Colonic mucosa (tissue), 4 donors: Measurements from ENCODE around the gene TBC1D22A. TPM values are rescaled to one million over a fixed set of nuclear protein-coding genes. Genes with fewer than 3 reads are reported as not detected.

Experiments
- DNase-seq: peaks from one replicate; pipeline ENCODE4 v3.0.0-alpha.2; 2020
- H3K27ac ChIP-seq: fragments of 200-600 bp; one replicate; pipeline ENCODE4 v1.8.0; 2021
- H3K27me3 ChIP-seq: fragments of 200-600 bp; one replicate; pipeline ENCODE4 v1.8.0; 2021
- H3K36me3 ChIP-seq: fragments of 200-600 bp; one replicate; pipeline ENCODE4 v1.8.0; 2021
- H3K4me1 ChIP-seq: fragments of 200-600 bp; one replicate; pipeline ENCODE4 v1.8.0; 2021; ENCODE audit warnings: mild to moderate bottlenecking
- H3K4me3 ChIP-seq: fragments of 200-600 bp; one replicate; pipeline ENCODE4 v1.8.0; 2021
- H3K9ac ChIP-seq, 2 donors: one replicate each; pipeline ENCODE4 v1.7.0; 2013; ENCODE audit warnings: control low read depth in 2 of 2, low read depth in 2 of 2, low read length in 2 of 2
- H3K9me3 ChIP-seq: fragments of 200-600 bp; one replicate; pipeline ENCODE4 v1.8.0; 2021
- intact Hi-C: fragments of 100-400 bp; cut with DNase I; formaldehyde crosslinking; loops from one replicate; pipeline ENCODE4 v1.14.1; 2022
- total RNA-seq, 2 donors: library from RNA; stranded (reverse); fragmentation: NEBNext Ultra II Directional in 1 of 2; extraction: Animal tissue kit (Norgen Biotek cat#: 25700) in 1 of 2; gene quantifications; one replicate each; pipeline ENCODE4 v1.2.1, GENCODE V29; 2021
- TF ChIP-seq, protein P1 (sequence below): fragments of 200-600 bp; IDR thresholded peaks from one replicate; pipeline ENCODE4 v1.8.0; 2022; ENCODE audit warnings: antibody characterized with exemption, mild to moderate bottlenecking
- donor health status: healthy.
- donor health status: DM: no; HTN: no; CAD: no.
- donor health status: DM: no; HTN: no; CAD: no.

The TBC1D22A gene
- total RNA-seq, 2 donors from 2014 or later, result 34.2 to 36.4 TPM

DNA sequence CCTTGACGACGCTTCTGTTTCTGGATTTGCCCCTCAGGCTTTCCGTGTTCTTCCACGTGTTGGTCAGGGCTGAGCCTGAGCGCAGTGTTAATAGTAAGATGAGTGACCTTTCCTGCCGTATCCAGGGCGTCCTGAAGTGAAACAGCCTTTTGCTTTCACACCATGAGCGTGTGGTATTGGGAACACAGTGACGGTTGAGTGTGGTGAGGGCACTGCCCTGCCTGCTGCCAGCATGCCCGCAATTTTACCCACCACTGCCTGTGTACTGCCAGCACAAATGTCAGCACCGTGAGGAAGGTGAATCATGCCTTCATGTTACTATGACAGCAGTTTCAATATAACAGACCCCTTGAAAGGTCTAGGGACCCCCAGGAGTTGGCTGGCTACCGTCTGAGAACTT is 217.1 kb downstream of the TBC1D22A start:
- intact Hi-C loops, result no loop called here
- no peaks in the 10 kb centered on the region for H3K4me1 ChIP-seq
- no peak overlapping the region for H3K4me3 ChIP-seq
- TF ChIP-seq, protein P1, sequence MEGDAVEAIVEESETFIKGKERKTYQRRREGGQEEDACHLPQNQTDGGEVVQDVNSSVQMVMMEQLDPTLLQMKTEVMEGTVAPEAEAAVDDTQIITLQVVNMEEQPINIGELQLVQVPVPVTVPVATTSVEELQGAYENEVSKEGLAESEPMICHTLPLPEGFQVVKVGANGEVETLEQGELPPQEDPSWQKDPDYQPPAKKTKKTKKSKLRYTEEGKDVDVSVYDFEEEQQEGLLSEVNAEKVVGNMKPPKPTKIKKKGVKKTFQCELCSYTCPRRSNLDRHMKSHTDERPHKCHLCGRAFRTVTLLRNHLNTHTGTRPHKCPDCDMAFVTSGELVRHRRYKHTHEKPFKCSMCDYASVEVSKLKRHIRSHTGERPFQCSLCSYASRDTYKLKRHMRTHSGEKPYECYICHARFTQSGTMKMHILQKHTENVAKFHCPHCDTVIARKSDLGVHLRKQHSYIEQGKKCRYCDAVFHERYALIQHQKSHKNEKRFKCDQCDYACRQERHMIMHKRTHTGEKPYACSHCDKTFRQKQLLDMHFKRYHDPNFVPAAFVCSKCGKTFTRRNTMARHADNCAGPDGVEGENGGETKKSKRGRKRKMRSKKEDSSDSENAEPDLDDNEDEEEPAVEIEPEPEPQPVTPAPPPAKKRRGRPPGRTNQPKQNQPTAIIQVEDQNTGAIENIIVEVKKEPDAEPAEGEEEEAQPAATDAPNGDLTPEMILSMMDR, result no peak
- no peak overlapping the region for H3K9ac ChIP-seq
- H3K9me3 ChIP-seq, result no peaks in the 10 kb centered on the region
- no peak for DNase-seq
- H3K27me3 ChIP-seq, result no peaks in the 10 kb centered on the region
- no peak overlapping the region for H3K27ac ChIP-seq
- H3K36me3 ChIP-seq, result no peaks in the 10 kb centered on the region

DNA sequence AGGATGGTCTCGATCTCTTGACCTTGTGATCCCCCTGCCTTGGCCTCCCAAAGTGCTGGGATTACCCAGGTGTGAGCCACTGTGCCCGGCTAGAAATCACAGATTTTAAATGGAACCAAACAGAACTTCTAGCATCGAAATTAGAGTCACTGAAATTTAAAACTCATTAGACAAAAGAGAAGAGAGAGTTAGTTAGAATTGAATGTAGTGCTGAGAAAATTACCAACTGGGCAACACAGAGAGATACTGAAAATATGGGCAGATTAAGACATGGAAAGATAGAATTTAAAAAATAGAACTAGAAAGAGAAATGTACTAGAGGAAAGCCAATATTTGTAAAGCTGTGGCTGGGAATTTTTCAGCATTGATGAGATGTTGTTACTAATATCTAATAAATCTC is 217.9 kb downstream of the TBC1D22A start:
- Histone ChIP-seq H3K27me3 (no peaks in the 10 kb centered on the region), H3K4me1 (no peaks in the 10 kb centered on the region), H3K9ac (no peak overlapping the region), H3K4me3 (no peak overlapping the region), H3K27ac (no peak overlapping the region), H3K36me3 (no peaks in the 10 kb centered on the region), H3K9me3 (no peaks in the 10 kb centered on the region)
- intact Hi-C loops, result no loop called here
- TF ChIP-seq, protein P1, result no peak
- no peak for DNase-seq

DNA sequence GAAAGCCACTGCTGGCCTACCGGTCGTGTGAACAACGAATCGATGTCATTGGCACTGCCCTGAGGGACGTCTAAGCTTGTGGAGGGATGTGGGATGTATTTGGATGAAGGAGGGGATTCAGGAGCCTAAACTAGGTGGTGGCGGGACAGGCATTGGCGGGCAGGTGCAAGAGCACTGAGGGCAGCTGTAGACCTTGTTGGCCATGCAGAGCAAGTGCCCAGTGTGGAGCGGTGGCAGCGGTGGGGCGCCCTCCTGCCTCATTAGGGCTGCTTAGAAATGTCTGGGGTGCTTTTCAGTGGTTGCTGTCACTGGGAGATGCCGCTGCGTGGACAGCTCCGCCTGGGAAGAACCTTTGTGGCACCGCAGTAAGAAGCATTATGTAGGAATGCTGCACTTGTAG is 220.2 kb downstream of the TBC1D22A start:
- no peak for DNase-seq
- no peaks in the 10 kb centered on the region for H3K27me3 ChIP-seq
- no peaks in the 10 kb centered on the region for H3K36me3 ChIP-seq
- no peaks in the 10 kb centered on the region for H3K9me3 ChIP-seq
- TF ChIP-seq, protein P1, result no peak
- H3K27ac ChIP-seq, result no peak overlapping the region
- no peak overlapping the region for H3K4me3 ChIP-seq
- H3K9ac ChIP-seq, result no peak overlapping the region
- intact Hi-C loops, result no loop called here
- H3K4me1 ChIP-seq, result no peaks in the 10 kb centered on the region

DNA sequence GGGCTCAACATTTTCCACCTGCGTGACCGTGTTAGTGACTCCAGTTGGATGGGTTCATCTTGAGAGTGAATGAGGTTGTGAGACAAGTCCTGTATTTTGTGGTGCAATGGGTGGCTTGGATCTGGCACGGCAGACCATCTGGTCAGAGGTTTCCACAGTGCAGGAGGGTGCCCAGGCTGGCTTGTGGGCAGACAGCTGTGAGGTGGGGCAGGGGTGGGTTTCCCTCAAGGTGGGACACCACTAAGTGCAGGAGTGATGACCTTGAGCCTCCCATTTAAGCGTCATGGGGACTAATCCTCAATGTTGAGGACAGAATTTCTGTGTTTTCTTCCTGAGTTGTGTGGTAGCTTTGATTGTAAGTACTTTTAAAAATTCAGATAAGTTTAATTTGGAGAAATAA is 220.6 kb downstream of the TBC1D22A start:
- intact Hi-C loops, result no loop called here
- DNase-seq, result no peak
- no peaks in the 10 kb centered on the region for H3K4me1 ChIP-seq
- no peak overlapping the region for H3K9ac ChIP-seq
- no peaks in the 10 kb centered on the region for H3K36me3 ChIP-seq
- H3K4me3 ChIP-seq, result no peak overlapping the region
- H3K27ac ChIP-seq, result no peak overlapping the region
- H3K27me3 ChIP-seq, result no peaks in the 10 kb centered on the region
- TF ChIP-seq, protein P1, result no peak
- no peaks in the 10 kb centered on the region for H3K9me3 ChIP-seq

DNA sequence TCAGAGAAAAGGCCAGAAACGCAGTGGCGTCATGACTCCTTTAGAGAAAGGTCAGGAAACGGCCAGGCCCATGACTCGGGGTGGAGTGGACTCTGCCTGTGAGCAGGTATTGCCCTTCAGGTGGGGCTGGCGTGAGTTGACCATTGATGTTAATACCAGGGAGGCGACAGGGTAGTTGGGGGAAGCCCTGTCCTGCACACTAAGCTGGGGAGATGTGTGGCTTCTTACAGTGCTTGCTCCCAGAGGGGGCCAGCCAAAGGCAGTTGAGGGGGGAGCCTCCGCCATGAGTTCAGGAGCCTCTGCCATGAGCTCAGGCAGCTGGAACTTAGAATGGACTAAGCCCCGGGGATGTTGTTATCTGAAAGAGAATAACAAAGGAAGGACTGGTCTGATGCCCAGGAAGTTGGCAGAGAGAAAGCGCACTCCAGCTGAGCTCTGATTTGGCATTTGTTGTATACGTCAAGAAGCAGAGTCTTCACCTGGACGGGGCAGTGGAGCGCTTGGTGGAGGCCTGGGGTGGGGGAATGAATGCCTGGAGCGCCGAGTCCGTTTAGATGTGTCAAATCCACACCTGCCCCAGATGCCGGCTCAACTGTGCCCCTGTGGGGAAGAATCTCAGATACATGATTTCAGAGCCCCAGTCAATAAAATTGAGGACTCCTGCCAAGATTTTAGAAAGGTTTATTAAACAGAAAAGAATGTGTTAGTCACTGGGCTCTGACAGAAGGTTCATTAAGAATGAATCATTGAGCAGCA is 222.5 kb downstream of the TBC1D22A start:
- H3K9me3 ChIP-seq, result no peaks in the 10 kb centered on the region
- TF ChIP-seq, protein P1, result no peak
- H3K36me3 ChIP-seq, result no peaks in the 10 kb centered on the region
- H3K4me1 ChIP-seq, result no peaks in the 10 kb centered on the region
- no peak overlapping the region for H3K9ac ChIP-seq
- H3K4me3 ChIP-seq, result no peak overlapping the region
- DNase-seq, result no peak
- H3K27ac ChIP-seq, result no peak overlapping the region
- no peaks in the 10 kb centered on the region for H3K27me3 ChIP-seq
- intact Hi-C loops, result no loop called here
